NCI-H446 treated with DMSO at 0.1 percent for 48 hours (cell line): ENCODE results near the gene SLC26A11.
"Not testable (repeated sequence)": the region's sequence is repeated elsewhere in the genome, so short reads cannot be mapped to it uniquely, and the experiment has no call there.

Source experiments
- DNase-seq: peaks from one replicate; lab custom pipeline; 2025; lab: John Stamatoyannopoulos, UW

Gene SLC26A11

DNA sequence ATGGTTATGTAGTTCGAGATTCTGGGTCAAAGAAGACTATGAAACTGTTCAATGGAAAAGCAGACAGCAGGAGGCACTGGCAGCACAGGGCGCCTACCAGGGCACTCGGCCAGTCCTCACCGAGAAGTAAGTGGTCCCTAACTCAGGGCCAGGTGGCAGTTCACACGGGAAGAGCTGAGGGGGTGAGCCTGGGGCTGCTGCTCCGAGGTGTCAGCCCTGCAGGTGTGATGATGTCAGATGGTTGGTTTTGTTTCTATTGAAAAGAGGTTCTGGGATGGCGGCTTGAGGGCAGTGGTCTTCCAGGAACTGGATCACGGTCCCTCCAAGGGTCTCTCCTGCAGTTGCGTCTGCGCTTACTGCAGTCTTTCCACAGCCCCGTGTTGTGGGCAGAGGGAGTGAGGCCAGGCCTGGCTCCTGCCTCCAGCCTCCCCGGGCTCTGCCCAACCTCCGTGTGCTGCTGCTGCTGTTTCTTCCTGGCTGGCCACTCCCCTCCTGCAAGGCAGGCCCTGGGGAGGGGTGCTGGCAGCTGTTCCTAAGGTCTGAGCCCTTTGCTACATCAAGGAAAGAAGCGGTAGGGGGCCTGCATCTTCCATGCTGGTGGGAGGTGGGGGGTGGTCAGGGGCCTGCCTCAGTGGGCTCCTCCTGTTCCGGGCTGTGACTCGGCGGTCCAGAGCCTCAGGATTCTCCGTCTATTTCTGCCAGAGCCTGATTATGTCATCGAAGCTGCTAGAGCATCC is 63.1 kb downstream of the SLC26A11 start:
- DNase-seq = no peak

- no peak for DNase-seq
Observed at GRCh38 chr17:80284631-80285030, 64.4 kb downstream of the SLC26A11 start.

- no peak for DNase-seq
Observed at GRCh38 chr17:80285237-80285920, 65.2 kb downstream of the SLC26A11 start.

DNA sequence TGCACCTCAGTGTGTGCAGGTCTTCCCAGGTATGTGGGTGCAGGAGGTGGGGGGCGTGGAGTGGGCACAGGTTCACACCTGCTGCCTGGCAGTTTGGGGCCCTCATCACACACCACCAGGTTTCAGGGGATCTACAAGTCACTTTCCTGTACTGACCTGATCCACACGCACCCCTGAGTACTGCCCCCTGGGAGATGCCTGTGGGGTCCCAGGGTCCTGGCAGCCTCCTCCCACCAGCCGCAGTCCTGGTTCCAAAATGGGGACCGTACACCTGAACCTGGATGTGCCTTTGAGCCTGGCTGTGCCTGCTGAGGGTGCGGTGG is 66.4 kb downstream of the SLC26A11 start:
- no peak for DNase-seq

DNA sequence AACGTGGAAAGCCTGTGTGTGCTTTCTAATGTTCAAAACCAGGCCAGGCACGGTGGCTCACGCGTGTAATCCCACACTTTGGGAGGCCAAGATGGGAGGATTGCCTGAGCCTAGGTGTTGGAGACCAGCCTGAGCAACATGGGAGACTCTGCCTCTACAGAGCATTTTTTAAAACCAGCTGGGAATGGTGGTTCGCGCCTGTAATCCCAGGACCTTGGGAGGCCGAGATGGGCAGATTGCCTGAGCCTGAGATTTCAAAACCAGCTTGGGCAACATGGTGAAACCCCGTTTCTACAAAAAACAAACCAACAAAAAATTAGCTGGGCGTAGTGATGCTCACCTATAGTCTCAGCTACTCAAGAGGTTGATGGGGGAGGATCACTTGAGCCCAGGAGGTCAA is 66.8 kb downstream of the SLC26A11 start:
- DNase-seq = no peak

DNA sequence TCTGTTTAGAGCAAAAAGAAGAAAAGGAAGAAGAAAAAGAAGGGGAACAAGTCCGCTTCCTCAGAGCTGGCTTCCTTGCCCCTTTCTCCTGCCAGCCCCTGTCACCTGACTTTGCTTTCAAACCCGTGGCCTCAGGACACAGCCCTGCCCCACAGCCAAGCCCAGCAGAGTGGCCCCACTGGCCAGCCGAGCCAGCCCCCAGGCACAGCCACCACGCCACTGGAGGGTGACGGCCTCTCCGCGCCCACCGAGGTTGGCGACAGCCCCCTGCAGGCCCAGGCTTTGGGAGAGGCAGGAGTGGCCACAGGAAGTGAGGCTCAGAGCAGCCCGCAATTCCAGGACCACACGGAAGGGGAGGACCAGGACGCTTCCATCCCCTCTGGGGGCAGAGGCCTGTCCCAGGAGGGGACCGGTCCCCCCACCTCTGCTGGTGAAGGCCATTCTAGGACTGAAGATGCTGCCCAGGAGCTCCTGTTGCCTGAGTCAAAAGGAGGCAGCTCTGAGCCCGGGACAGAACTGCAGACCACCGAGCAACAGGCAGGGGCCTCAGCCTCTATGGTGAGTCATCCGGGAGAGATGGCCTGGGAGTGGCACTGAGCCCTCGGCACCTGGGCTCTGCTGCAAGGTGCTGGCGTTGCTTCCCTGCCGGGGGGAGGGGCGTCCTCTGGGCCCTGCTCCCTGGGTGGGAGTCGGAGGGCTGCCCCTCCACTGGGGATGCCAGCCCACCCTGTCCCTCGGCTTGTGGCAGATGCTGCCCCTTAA is 67.8 kb downstream of the SLC26A11 start:
- DNase-seq = no peak

GRCh38 chr17:80289616-80290015 is 69.4 kb downstream of the SLC26A11 start:
- DNase-seq = no peak

DNA sequence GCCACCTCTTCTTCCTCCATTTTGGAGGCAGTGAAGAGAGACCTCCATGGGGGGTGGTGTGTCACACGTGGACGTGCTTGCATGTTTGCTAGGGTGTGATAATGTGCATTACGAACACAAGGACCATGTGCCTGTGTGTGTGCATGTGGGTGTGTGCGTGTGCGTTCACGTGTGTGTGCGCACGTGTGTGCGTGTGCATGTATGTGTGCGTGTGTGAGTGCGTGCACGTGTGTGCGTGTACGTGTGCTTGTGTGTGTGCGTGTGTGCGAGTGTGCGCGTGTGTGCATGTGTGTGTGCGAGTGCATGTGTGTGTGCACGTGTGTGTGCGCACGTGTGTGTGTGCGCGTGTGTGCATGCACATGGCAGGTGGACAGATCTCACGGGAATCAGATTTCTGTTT is 69.9 kb downstream of the SLC26A11 start:
- DNase-seq = no peak

GRCh38 chr17:80291260-80291659 is 71.0 kb downstream of the SLC26A11 start:
- no peak for DNase-seq

DNA sequence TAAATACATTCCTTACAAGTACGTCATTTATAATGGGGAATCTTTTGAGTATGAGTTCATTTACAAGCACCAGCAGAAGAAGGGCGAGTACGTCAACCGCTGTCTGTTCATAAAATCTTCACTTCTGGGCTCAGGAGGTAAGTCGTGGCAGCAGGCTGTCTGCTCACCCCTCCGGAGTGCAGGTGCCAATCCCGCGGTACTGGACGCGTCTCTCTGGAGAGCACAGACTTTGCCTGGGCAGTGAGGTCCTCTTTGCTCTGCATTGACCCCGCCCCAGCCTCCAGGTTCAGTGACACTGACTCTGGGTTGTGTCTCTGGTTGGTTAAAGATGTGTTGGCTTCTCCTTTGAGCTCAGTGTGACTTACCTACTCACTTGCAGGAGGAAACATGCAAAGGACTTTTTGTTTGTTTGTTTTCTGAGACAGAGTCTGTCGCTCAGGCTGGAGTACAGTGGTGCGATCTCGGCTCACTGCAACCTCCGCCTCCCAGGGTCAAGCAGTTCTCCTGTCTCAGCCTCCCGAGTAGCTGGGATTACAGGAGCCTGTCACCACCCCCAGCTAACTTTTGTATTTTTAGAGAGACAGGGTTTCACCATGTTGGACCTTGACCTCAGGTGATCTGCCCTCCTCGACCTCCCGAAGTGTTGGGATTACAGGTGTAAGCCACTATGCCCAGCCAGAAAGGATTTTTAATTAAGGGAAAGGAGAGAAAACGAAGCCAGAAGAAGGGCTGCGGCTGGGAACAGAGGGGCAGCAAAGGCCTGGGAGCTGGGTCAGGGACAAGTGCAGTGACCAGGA is 71.7 kb downstream of the SLC26A11 start:
- DNase-seq = no peak

GRCh38 chr17:80292521-80292971 is 72.3 kb downstream of the SLC26A11 start:
- no peak for DNase-seq

- DNase-seq = no peak
Observed at GRCh38 chr17:80294210-80294609, 74.0 kb downstream of the SLC26A11 start.

GRCh38 chr17:80294653-80295052 is 74.4 kb downstream of the SLC26A11 start:
- DNase-seq = no peak

GRCh38 chr17:80295146-80295545 is 74.9 kb downstream of the SLC26A11 start:
- no peak for DNase-seq

DNA sequence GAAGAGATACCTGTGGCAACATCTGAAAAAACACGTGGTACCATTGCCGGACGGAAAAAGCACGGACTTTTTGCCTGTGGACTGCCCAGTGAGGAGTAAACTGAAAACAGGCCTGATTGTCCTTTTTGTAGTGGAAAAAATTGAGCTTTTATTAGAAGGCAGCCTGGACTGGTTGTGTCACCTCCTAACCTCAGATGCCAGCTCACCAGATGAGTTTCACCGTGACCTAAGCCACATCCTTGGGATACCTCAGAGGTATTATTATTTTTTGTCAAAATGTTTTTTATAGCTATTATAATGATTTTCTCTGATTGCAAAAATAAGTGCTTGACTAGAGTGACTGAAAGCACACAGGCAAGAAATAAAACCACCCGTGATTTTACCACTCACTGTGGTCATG is 75.3 kb downstream of the SLC26A11 start:
- DNase-seq = no peak

GRCh38 chr17:80296221-80296620 is 76.0 kb downstream of the SLC26A11 start:
- no peak for DNase-seq

- DNase-seq = no peak
Observed at GRCh38 chr17:80297996-80298560, 77.9 kb downstream of the SLC26A11 start.

DNA sequence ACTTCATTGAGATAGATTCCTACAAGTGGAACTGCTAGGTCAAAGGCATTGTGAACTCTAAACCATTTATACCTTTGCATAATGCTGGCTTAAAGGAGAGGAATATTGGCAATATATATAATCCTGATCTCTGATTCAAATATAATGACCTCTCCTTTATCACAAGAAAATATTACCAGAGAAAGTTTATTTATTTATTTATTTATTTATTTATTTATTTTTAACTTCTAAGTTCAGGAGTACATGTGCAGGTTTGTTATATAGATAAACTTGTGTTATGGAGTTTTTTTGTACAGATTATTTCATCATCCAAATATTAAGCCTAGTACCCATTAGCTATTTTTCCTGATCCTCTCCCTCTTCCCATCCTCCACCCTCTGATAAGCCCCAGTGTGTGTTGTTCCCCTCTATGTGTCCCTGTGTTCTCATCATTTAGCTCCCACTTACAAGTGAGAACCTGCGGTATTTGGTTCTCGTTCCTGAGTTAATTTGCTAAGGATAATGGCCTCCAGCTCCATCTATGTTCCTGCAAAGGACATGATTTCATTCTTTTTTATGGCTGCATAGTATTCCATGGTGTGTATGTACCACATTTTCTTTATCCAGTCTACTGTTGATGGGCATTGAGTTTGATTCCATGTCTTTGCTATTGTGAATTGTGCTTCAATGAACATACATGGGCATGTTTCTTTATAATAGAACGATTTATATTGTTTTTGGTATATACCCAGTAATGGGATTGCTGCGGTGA is 79.3 kb downstream of the SLC26A11 start:
- not testable (repeated sequence) for DNase-seq

DNA sequence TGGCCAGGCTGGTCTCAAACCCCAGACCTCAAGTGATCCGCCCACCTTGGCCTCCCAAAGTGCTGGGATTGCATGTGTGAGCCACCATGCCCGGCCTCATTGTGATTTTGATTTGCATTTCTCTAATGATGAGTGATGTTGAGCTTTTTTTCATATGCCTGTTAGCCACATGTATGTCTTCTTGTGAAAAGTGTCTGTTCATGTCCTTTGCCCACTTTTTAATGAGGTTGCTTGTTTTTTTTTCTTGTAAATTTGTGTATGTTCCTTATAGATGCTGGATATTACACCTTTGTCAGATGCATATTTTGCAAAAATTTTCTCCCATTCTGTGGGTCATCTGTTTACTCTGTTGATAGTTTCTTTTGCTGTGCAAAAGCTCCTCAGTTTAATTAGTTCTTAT is 80.5 kb downstream of the SLC26A11 start:
- not testable (repeated sequence) for DNase-seq
